Suprapubic skin (tissue), 4 donors: ENCODE results near the gene FAM117A.

Experiments
- CTCF ChIP-seq, 2 donors: fragments of 200-600 bp in 1 of 2; fragments of 450-650 bp in 1 of 2; sonication (generic) in 1 of 2; IDR thresholded peaks; one replicate each; pipeline ENCODE4 v1.5.1; 2016 to 2019; ENCODE audit warnings: antibody characterized with exemption in 2 of 2, mild to moderate bottlenecking in 1 of 2, moderate library complexity in 1 of 2
- EP300 ChIP-seq: sonication (generic); formaldehyde crosslinking; IDR thresholded peaks from one replicate; pipeline ENCODE4 v1.6.1; 2017; ENCODE audit warnings: antibody characterized with exemption
- POLR2AphosphoS5 ChIP-seq, 3 donors: sonication (generic); formaldehyde crosslinking; IDR thresholded peaks; one replicate each; pipeline ENCODE4 v1.6.1; 2017; ENCODE audit warnings: antibody characterized with exemption in 3 of 3

GRCh38 chr17:49756323-49757150 lies 7.4 kb downstream of the FAM117A start:
- TF ChIP-seq POLR2AphosphoS5 (IDR thresholded peaks at IDR 0.05) (no peak), CTCF (IDR thresholded peaks at IDR 0.05) (no peak), EP300 (no peak)
